ENCODE data around the gene MARK2.
A peak's percentile ranks its signal among the peaks of the same experiment; 100 is the strongest.

Gene MARK2

GRCh38 chr11:63888170-63889086, 49.5 kb downstream of the MARK2 start:
- H3K27me3 ChIP-seq (replicated peaks; ENCODE audit: control insufficient read depth, insufficient read depth, low read length, poor library complexity, severe bottlenecking), result no peaks in the 10 kb centered on the region
- no peaks in the 10 kb centered on the region for H3K36me3 ChIP-seq (ENCODE audit: control insufficient read depth, insufficient read depth, low read length)
- H3K4me1 ChIP-seq (ENCODE audit: control insufficient read depth, insufficient read depth, low read length, poor library complexity, severe bottlenecking), result peaks cover 53% of the 10 kb centered on the region
- peak; percentile 55 to 65 (median 61) for DNase-seq
- peak overlapping the region; percentile 64 for H3K4me3 ChIP-seq (ENCODE audit: insufficient read depth, low read depth, low read length, poor library complexity, severe bottlenecking)
- no peaks in the 10 kb centered on the region for H3K9me3 ChIP-seq (ENCODE audit: control insufficient read depth, low read length)
- H3K27ac ChIP-seq (ENCODE audit: insufficient read depth, low read length, poor library complexity, severe bottlenecking), result peak overlapping the region; percentile 72

- Histone ChIP-seq H3K9me3 (ENCODE audit: control insufficient read depth, low read length) (no peaks in the 10 kb centered on the region), H3K4me1 (ENCODE audit: control insufficient read depth, insufficient read depth, low read length, poor library complexity, severe bottlenecking) (peaks cover 53% of the 10 kb centered on the region), H3K4me3 (ENCODE audit: insufficient read depth, low read depth, low read length, poor library complexity, severe bottlenecking) (peak overlapping the region; percentile 64), H3K36me3 (ENCODE audit: control insufficient read depth, insufficient read depth, low read length) (no peaks in the 10 kb centered on the region), H3K27me3 (replicated peaks; ENCODE audit: control insufficient read depth, insufficient read depth, low read length, poor library complexity, severe bottlenecking) (no peaks in the 10 kb centered on the region), H3K27ac (ENCODE audit: insufficient read depth, low read length, poor library complexity, severe bottlenecking) (peak overlapping the region; percentile 72)
- DNase-seq, result no peak
Measured at GRCh38 chr11:63889344-63889743, 50.4 kb downstream of the MARK2 start.

GRCh38 chr11:63890368-63890767, 51.5 kb downstream of the MARK2 start:
- Histone ChIP-seq H3K36me3 (ENCODE audit: control insufficient read depth, insufficient read depth, low read length) (peaks cover 7% of the 10 kb centered on the region), H3K4me1 (ENCODE audit: control insufficient read depth, insufficient read depth, low read length, poor library complexity, severe bottlenecking) (peaks cover 53% of the 10 kb centered on the region), H3K4me3 (ENCODE audit: insufficient read depth, low read depth, low read length, poor library complexity, severe bottlenecking) (no peak overlapping the region), H3K27me3 (replicated peaks; ENCODE audit: control insufficient read depth, insufficient read depth, low read length, poor library complexity, severe bottlenecking) (no peaks in the 10 kb centered on the region), H3K9me3 (ENCODE audit: control insufficient read depth, low read length) (no peaks in the 10 kb centered on the region), H3K27ac (ENCODE audit: insufficient read depth, low read length, poor library complexity, severe bottlenecking) (no peak overlapping the region)
- DNase-seq, result no peak

DNA sequence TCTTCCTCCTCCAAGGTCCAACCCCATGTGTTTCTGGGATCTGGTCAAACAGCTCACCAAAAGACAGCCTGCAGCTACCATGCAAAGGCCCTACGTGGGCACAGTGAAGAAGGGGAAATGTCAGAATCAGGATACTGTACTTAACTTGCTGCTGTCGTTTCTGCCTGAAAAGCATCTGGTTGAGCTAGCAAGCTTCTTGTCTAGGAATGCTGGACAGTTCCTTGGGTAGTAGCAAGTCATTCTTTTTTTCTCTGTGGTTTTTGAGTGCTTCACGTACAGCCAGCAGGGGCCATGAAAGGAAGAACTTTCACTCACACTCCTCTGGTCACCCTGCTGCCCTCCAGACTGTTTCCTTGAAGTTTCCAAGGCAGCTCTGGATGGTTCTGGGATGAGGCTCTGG, 53.3 kb downstream of the MARK2 start:
- peaks cover 54% of the 10 kb centered on the region for H3K4me1 ChIP-seq (ENCODE audit: control insufficient read depth, insufficient read depth, low read length, poor library complexity, severe bottlenecking)
- H3K4me3 ChIP-seq (ENCODE audit: insufficient read depth, low read depth, low read length, poor library complexity, severe bottlenecking), result no peak overlapping the region
- peak overlapping the region; percentile 23 for H3K27ac ChIP-seq (ENCODE audit: insufficient read depth, low read length, poor library complexity, severe bottlenecking)
- peaks cover 23% of the 10 kb centered on the region for H3K36me3 ChIP-seq (ENCODE audit: control insufficient read depth, insufficient read depth, low read length)
- H3K27me3 ChIP-seq (replicated peaks; ENCODE audit: control insufficient read depth, insufficient read depth, low read length, poor library complexity, severe bottlenecking), result no peaks in the 10 kb centered on the region
- DNase-seq, result no peak
- H3K9me3 ChIP-seq (ENCODE audit: control insufficient read depth, low read length), result no peaks in the 10 kb centered on the region

DNA sequence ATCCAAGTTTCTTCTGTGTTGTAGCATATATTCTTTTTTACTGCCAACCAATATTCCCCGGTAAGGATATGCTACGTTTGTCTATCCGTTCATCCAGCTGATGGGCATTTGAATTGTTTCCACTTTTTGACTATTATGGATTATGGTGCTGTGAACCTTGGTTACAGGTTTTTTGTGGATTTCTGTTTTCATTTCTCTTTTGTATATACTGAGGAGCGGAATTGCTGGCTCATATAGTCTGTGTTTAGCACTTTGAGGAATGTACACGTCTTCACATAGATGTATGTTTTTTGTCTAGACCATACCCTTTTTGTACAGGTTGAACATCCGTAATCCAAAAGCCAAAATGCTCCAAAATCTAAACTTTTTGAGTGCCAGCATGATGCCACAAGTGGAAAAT, 54.4 kb downstream of the MARK2 start:
- peaks cover 34% of the 10 kb centered on the region for H3K36me3 ChIP-seq (ENCODE audit: control insufficient read depth, insufficient read depth, low read length)
- H3K4me3 ChIP-seq (ENCODE audit: insufficient read depth, low read depth, low read length, poor library complexity, severe bottlenecking), result no peak overlapping the region
- no peaks in the 10 kb centered on the region for H3K9me3 ChIP-seq (ENCODE audit: control insufficient read depth, low read length)
- no peaks in the 10 kb centered on the region for H3K27me3 ChIP-seq (replicated peaks; ENCODE audit: control insufficient read depth, insufficient read depth, low read length, poor library complexity, severe bottlenecking)
- no peak for DNase-seq
- no peak overlapping the region for H3K27ac ChIP-seq (ENCODE audit: insufficient read depth, low read length, poor library complexity, severe bottlenecking)
- H3K4me1 ChIP-seq (ENCODE audit: control insufficient read depth, insufficient read depth, low read length, poor library complexity, severe bottlenecking), result peaks cover 44% of the 10 kb centered on the region

- Histone ChIP-seq H3K9me3 (ENCODE audit: control insufficient read depth, low read length) (no peaks in the 10 kb centered on the region), H3K36me3 (ENCODE audit: control insufficient read depth, insufficient read depth, low read length) (peaks cover 61% of the 10 kb centered on the region), H3K27ac (ENCODE audit: insufficient read depth, low read length, poor library complexity, severe bottlenecking) (no peak overlapping the region), H3K4me1 (ENCODE audit: control insufficient read depth, insufficient read depth, low read length, poor library complexity, severe bottlenecking) (peaks cover 19% of the 10 kb centered on the region), H3K27me3 (replicated peaks; ENCODE audit: control insufficient read depth, insufficient read depth, low read length, poor library complexity, severe bottlenecking) (no peaks in the 10 kb centered on the region), H3K4me3 (ENCODE audit: insufficient read depth, low read depth, low read length, poor library complexity, severe bottlenecking) (no peak overlapping the region)
- no peak for DNase-seq
Measured at GRCh38 chr11:63896071-63896470, 57.2 kb downstream of the MARK2 start.

DNA sequence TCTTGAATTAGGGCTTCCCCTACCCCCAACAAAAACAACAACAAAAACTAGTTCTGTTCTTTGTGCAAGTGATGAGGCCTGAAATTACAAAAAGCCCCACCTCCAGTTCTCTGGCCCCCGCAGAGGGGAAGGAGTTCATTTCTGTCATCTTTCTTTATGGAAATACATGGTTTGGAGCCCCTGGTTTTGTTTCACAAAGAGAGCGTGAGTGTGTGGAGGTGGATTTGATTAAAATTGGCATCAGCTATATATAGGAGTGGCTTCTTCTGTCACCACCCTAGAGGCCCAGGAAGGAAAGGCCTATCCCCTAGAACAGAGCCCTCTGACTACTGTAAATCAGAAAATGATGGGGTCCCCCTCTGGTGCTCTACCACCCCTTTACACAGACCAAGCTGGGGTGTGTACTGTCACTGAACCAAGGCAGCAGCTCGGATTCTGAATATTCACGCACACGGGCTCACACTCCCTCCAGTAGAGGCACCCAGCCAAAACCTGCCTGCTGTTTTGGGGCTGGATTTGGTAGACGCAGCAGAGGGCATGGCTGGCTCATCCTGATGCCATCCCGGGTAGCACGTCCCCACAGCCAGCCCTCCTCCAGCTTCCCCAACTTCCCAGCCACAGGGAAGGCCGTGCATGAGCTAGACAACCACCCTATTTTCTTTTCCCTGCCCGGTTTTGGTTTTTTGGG, 58.7 kb downstream of the MARK2 start:
- H3K36me3 ChIP-seq (ENCODE audit: control insufficient read depth, insufficient read depth, low read length), result peaks cover 77% of the 10 kb centered on the region
- peaks cover 5% of the 10 kb centered on the region for H3K4me1 ChIP-seq (ENCODE audit: control insufficient read depth, insufficient read depth, low read length, poor library complexity, severe bottlenecking)
- no peaks in the 10 kb centered on the region for H3K9me3 ChIP-seq (ENCODE audit: control insufficient read depth, low read length)
- H3K4me3 ChIP-seq (ENCODE audit: insufficient read depth, low read depth, low read length, poor library complexity, severe bottlenecking), result no peak overlapping the region
- H3K27ac ChIP-seq (ENCODE audit: insufficient read depth, low read length, poor library complexity, severe bottlenecking), result no peak overlapping the region
- no peaks in the 10 kb centered on the region for H3K27me3 ChIP-seq (replicated peaks; ENCODE audit: control insufficient read depth, insufficient read depth, low read length, poor library complexity, severe bottlenecking)
- no peak for DNase-seq

- H3K4me1 ChIP-seq (ENCODE audit: control insufficient read depth, insufficient read depth, low read length, poor library complexity, severe bottlenecking), result no peaks in the 10 kb centered on the region
- no peaks in the 10 kb centered on the region for H3K27me3 ChIP-seq (replicated peaks; ENCODE audit: control insufficient read depth, insufficient read depth, low read length, poor library complexity, severe bottlenecking)
- H3K9me3 ChIP-seq (ENCODE audit: control insufficient read depth, low read length), result no peaks in the 10 kb centered on the region
- no peak overlapping the region for H3K27ac ChIP-seq (ENCODE audit: insufficient read depth, low read length, poor library complexity, severe bottlenecking)
- H3K36me3 ChIP-seq (ENCODE audit: control insufficient read depth, insufficient read depth, low read length), result peaks cover 94% of the 10 kb centered on the region
- DNase-seq, result no peak
- no peak overlapping the region for H3K4me3 ChIP-seq (ENCODE audit: insufficient read depth, low read depth, low read length, poor library complexity, severe bottlenecking)
Measured at GRCh38 chr11:63901660-63902059, 62.8 kb downstream of the MARK2 start.

- H3K9me3 ChIP-seq (ENCODE audit: control insufficient read depth, low read length), result no peaks in the 10 kb centered on the region
- H3K4me3 ChIP-seq (ENCODE audit: insufficient read depth, low read depth, low read length, poor library complexity, severe bottlenecking), result no peak overlapping the region
- peaks cover 94% of the 10 kb centered on the region for H3K36me3 ChIP-seq (ENCODE audit: control insufficient read depth, insufficient read depth, low read length)
- H3K4me1 ChIP-seq (ENCODE audit: control insufficient read depth, insufficient read depth, low read length, poor library complexity, severe bottlenecking), result no peaks in the 10 kb centered on the region
- no peak overlapping the region for H3K27ac ChIP-seq (ENCODE audit: insufficient read depth, low read length, poor library complexity, severe bottlenecking)
- no peak for DNase-seq
- H3K27me3 ChIP-seq (replicated peaks; ENCODE audit: control insufficient read depth, insufficient read depth, low read length, poor library complexity, severe bottlenecking), result no peaks in the 10 kb centered on the region
Measured at GRCh38 chr11:63903884-63904283, 65.0 kb downstream of the MARK2 start.

GRCh38 chr11:63904743-63905142, 65.8 kb downstream of the MARK2 start:
- Histone ChIP-seq H3K4me1 (ENCODE audit: control insufficient read depth, insufficient read depth, low read length, poor library complexity, severe bottlenecking) (no peaks in the 10 kb centered on the region), H3K4me3 (ENCODE audit: insufficient read depth, low read depth, low read length, poor library complexity, severe bottlenecking) (no peak overlapping the region), H3K27ac (ENCODE audit: insufficient read depth, low read length, poor library complexity, severe bottlenecking) (no peak overlapping the region), H3K27me3 (replicated peaks; ENCODE audit: control insufficient read depth, insufficient read depth, low read length, poor library complexity, severe bottlenecking) (no peaks in the 10 kb centered on the region), H3K36me3 (ENCODE audit: control insufficient read depth, insufficient read depth, low read length) (peaks cover 93% of the 10 kb centered on the region), H3K9me3 (ENCODE audit: control insufficient read depth, low read length) (no peaks in the 10 kb centered on the region)
- DNase-seq, result no peak
